ENCODE data around the gene PKNOX2. TPM values are rescaled to one million over a fixed set of nuclear protein-coding genes. Genes with fewer than 3 reads are reported as not detected.

The PKNOX2 gene
- total RNA-seq, 1 donor from 2014 or later: 7.6 TPM

DNA sequence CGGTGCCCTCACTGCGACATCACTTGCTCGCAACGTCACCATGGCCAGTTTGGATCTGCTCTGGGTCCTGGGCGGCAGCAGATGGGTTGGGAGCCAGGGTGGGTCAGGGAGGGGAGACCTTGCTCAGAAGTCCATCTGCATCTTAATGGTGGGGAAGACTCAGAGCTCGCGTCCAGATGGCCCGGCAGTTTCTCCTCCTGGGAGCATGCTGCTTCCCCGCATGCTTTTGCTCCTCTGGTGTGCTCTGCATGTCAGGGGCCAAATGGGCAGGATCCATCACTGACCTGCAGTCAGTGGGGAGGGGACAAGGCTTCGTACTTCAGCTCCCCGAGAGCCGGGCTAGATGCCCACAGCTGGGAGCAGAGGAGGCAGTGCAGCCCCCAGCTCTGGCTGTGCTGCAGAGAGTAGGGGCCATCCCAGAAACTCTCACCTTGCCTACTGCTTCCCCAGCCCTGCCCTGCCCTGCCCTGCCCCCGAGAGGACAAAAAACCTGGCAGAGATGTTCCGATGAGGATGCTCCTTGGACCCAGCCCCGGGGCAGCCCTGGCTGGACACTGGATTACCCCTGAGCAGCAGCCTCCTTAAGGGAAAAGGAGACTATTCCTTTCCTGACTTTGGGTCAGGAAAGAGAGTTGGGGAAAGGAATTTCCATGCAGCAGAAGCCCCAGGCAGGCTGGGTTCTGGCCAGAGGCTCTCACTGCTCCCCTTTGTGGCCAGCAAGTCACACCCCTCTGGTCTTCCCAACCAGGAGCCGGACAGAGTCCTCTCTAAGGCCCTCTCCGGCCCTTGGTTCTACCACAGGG lies 149.9 kb downstream of the PKNOX2 start:
- DNase-seq (peak; percentile 40), ATAC-seq (peak; percentile 59)
- intact Hi-C loops (cut with micrococcal nuclease): no loop called here

DNA sequence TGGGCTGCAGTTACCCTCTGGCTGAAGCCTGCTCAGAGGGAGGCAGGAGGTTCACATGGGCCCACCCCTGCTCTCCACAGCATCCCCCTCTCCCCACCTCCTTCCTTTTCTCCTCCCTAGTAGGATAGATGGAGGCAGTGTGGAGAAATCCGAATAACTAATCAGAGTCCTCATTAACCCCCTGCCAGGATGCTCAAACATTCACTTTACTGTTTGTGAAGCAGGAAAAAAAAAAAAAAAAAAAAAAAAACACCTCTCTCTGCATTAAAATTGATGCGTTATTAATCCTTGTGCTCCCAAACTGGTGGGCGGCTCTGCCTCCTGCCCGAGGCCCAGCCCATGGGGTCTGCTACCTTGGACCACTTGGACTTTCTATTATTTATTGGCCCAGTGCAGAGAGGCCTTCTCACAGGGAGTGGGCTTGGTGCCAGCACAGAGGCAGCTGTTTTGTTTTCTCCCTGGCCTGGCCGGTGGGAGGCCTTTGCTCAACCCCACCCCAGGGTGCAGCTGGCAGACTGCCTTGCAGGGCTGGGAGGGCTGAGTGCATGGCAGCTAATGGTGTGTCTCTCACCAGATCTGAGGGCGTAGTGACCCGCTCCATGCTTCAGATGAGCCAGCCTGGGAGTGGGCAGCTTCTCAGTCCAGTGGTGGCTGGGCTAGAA lies 150.7 kb downstream of the PKNOX2 start:
- peak; percentile 79 for ATAC-seq
- intact Hi-C loops (cut with micrococcal nuclease): no loop called here

DNA sequence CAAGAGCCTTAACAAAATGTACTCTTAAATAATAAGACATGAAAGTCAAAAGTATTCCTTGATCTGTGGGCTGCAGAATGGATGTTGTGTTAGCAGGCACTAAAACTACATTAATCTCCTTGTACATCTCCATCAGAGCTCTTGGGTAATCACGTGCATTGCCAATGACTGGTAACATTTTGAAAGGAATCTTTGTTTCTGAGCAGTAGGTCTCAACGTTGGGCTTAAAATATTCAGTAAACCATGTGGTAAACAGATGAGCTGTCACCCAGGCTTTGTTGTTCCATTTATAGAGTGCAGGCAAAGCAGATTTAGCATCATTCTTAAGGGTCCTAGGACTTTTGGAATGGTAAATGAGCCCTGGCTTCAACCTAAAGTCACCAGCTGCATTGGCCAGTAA lies 152.9 kb downstream of the PKNOX2 start:
- DNase-seq (no peak), ATAC-seq (no peak)
- intact Hi-C loops (cut with micrococcal nuclease): no loop called here

More for the DNA sequence above, 150.7 kb downstream of the PKNOX2 start:
- peak; percentile 74 for DNase-seq

DNA sequence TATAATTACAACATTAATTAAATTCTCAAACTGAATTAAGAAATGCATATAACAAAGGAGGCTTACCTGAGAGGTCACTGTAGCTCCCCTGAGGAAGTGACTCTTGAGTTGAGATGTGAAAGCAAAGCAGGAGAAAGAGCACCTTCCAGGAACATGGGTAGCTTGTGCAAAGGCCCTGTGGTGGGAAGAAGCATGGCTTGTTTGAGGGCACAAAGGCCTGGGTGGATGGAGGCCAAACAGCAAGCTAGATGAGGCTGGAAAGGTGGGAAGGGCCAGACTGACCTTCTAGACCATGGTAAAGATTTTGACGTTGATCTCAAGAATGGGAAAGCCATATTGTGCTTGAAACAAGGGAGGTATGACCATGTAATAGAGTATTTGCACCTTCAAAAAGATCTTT lies 155.1 kb downstream of the PKNOX2 start:
- intact Hi-C loops (cut with micrococcal nuclease): no loop called here
- ATAC-seq: no peak

DNA sequence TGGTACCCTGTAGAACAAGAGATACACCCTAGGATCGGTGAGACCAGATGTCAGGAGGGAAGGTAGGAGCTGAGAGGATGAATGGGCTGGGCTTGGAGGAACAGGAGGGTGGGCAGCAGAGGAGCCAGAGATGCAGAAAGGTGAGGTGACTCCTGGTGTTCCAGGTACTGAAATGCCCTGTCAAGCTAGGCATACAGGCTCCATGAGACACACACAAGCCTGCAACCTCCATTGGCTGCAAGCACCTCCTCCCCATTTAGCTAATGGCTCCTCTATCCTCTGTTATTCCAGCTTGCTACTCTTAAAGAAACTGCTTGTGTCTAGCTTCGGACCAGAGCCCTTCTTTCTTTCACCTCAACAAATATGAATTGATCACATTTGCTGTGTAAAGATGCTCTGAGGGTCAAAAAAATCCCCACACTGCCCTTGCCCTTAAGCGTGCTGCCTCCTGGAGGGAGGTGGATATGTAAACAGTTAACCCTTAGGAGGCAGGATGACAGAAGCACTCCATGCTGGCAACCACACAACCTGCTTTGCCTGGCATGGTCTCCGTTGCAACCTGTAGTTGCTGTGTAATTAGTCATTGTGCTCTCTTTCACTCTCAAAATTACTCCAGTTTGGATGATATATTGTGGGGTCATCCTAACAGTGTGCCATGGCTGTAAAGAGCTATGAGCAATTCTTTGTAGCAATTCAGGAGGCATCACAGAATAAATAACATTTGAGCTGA lies 156.0 kb downstream of the PKNOX2 start:
- ATAC-seq (no peak), DNase-seq (no peak)
- intact Hi-C loops (cut with micrococcal nuclease): no loop called here

More for the DNA sequence above, 155.1 kb downstream of the PKNOX2 start:
- no peak for DNase-seq

DNA sequence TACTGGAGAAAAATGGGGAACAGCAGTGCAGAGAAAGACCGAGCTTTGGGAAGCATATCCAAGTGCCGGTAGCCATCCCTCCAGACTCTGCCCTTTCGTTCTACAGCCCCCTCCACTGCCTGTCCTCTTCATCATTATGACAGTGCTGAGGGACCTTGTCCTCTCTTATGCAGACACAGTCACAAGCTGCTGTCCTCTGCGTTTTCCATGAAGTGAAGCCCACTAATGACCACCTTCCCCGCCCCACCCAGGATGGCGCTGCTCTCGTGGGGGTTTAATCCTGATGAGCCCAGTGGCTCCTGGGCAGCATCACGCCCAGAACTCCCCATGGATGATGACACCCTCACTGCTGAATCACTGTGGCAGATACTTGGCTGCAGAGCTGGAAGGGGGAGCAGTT lies 157.7 kb downstream of the PKNOX2 start:
- intact Hi-C loops (cut with micrococcal nuclease): no loop called here
- DNase-seq: no peak
- ATAC-seq: no peak

DNA sequence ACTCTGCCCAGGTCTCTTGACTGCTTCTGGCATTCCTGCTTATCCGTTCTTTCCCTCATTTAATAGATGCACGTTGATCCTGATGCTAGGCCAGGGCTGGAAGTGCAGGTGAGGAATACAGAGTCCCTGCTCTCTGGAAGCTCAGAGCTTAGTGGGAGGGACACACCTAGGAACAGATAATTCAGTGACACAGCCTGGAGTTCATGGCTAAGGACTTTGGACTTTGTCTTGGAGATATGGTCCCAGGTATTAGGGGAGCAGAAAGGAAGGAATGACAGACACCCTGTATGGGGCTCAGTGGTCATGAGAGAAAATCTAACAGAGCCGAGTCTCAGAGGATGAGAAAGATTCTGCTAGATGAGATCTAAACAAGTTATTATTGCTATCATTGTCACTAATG lies 160.6 kb downstream of the PKNOX2 start:
- ATAC-seq (no peak), DNase-seq (no peak)
- intact Hi-C loops (cut with micrococcal nuclease): no loop called here

DNA sequence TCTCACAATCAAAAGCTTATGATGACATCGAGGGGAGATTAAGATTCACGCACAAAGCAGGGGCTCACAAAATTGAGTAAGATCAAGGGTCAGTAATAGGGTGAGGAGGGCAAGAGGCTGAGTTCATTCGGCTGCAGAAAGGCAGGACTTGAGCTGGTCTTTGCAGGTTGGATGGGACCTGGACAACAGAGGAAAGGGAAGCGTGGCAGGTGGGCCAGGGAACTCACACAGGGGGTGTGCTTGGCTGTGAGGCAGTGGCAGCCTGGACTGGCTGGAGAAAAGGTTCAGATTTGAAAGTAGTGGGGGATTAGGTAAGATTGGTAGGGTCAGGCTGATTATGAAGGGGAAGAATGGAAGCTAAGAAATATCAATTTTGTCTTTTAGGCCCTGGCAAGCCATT lies 161.6 kb downstream of the PKNOX2 start:
- no peak for ATAC-seq
- intact Hi-C loops (cut with micrococcal nuclease): no loop called here
- DNase-seq: no peak

DNA sequence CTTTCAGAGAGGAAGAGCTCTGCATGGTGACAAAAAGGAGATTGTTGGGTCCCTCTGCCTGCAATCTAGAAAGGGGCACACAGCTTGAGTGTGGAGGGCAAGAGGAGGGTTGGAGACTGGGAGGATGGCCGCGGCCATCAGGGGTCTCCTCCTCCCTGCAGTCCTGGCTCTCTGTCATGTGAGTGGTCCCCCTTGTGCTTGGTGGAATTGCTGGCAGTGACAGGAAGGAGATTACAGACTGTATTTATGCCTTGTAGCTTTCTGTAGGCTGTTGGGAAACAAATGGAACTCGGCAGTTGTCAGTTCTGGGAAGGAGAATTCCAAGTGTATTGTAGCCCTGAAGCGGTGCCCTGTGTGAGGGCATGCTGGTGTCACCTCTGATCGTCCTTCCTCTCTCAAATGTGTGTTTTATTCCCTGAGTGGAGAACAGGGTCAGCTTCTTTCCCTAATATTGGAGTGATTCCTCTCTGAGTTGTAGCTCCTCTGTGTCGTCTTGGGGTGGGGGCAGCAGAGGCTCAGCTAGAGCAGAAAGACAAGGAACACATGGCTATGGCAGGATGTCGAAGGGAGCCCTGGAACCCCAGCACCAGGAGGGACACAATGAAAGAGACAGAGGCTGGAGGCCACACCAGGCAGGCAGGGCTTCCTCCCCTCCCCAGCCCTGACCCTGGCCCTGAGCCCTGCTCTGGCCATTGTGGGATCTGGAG lies 163.1 kb downstream of the PKNOX2 start:
- intact Hi-C loops (cut with micrococcal nuclease): no loop called here
- ATAC-seq: no peak
- no peak for DNase-seq

DNA sequence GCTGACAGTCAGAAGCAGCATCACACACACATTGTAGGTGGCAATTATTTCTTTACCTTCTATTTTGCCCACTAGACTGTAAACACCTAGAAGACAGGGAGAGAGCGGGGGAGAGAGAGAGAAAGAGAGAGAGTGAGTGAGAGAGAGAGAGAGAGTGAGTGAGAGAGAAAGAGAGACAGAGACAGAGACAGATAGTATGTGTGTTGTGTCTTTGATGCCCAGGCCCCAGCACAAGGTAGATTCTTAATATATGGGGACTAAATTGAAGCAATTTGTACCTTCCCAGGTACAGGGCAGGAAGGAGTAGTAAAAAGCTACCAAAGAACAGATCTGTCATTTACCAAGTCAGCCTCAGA lies 163.7 kb downstream of the PKNOX2 start:
- intact Hi-C loops (cut with micrococcal nuclease): no loop called here
- ATAC-seq (no peak), DNase-seq (no peak)

DNA sequence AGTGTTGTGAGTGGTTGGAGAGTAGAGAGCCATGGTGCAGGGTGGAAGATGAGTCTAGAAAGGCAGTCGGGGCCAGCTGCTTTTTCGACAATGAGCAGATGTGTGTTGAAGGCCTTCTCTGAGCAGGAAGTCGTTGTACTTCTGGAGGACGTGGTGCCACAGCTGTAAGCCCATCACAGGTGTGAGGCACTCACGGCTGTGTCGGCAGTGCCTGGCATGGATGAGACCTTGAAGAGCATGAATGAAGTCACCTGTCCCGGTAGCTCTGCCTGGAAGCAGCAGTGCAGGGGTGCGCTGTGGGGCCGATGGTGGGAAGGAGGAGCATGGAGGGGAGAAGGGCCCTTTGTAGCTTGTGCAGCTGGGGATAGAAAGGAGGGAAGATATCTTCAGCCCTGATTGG lies 165.2 kb downstream of the PKNOX2 start:
- DNase-seq (no peak), ATAC-seq (no peak)
- intact Hi-C loops (cut with micrococcal nuclease): no loop called here

DNA sequence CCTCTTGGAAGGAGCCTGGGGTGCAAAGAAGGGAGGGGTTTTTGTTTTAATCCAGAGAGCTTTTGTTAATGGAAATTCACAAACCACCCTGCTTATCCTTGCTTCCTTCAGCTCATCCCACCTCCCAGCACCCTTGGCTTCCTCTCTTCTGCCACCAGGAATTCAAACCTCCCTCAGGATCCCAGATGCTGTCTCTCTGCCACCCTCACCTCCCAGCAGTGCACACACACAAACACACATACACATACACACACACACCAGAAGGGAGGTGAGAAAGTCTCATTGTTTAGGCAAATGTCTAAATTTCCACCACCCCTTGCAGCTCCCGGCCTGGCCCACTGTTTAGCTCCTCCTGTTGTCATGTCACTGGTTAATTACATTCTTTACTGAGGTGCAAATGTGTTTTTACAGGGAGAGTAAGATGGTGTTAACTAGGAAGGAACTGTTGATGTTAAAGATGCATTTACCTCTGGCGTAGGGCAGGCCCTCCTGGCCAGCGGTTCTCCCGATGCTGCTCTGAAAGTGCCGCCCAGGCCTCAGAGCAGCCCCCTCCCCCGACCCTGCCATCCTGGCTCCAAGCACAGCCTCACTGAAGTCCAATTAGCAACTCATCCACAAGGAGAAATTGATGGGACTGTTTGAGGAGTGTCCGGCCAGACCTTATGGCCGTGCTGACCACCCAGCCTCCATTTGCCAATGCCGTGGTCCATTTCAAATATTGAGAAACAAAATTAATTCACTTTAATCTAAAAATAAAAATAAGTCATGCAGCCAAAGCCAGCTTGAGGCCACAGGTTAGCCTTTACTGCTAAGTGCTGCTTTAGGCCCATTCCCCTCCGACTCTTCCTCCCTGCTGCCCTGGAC lies 166.1 kb downstream of the PKNOX2 start:
- DNase-seq (no peak), ATAC-seq (no peak)
- intact Hi-C loops (cut with micrococcal nuclease): no loop called here

DNA sequence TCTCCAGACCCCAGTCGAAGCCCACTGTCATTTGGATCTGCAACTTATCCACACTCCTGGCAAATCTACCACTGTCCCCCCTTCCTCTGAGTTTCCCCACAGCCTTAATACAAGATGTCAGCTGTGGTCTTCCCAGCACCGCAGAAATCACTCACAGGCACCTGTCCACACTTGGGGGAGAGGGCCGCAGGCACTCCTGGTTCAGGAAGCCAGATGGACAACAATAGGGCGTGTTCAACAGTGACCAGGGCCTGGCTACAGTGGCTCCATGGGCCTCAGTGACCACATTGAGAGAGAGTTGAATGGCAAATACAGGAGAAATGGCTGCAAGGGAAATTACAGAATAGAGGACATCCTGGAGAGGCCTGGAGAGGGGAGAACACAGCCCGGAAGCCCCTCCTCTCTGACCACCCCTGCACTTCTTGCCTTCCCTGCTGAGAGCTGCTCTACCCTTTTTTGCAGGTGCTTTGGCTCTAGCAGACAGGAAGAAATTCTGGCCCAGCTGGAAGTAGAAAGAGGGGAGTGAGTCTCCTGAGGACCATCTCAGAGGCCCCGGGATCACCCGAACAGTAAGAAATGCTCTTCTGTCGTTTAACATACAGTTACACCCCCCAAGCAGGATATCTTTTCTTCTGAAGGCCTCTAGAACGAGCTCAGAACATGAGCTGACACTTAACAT lies 166.9 kb downstream of the PKNOX2 start:
- no peak for DNase-seq
- no peak for ATAC-seq
- intact Hi-C loops (cut with micrococcal nuclease): no loop called here

DNA sequence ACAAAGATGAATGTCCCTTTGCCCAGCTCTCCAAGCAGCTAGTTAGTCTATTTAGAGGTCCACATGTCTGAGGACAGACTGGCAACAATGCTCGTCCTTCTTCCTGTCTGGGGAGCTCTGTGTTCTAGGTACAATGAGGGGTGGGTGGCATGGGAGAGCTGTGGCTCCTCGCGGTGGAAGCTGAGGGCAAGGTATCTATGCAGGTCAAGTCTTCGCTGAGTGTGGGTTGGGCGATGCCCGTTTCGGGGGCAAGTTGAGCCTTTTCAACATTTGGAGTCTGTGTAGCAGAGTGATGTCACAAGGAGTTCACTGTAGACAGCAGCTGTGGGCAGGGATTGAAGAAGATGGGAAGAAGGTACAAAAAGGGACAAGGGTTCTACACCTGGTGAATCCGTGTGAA lies 168.3 kb downstream of the PKNOX2 start:
- ATAC-seq (no peak), DNase-seq (no peak)
- intact Hi-C loops (cut with micrococcal nuclease): no loop called here

DNA sequence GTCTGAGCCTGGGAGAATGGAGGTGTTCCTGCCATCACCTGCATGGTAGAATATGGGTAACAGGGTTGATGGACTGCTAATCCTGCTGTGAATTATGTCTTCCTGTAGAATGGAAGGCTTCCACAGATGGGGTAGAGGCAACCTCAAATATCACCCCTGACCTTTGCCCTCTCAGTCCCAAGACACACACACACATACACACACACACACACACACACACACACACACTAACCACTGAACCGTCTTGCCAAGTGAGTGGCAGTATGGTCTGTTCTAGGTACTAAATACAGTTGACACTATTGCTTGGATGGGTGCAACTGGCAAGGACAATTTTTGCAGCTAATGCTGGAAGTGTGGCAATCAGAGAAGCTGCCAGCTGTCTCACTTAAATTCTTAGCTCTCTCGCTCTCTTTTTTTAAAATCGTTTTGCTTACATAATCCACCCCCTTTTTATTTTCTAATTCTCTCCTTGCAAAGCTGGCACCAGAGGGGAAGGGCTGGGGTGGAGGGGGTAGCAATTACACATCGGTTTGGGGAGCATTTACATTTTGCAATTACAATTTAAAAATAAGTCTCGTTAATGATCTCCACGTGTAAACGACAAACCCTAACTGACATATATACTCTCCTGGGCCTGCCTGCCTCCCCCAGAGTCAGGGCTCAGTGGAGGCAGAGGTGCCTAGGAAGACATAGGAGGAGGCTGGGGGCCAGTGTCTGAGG lies 169.0 kb downstream of the PKNOX2 start:
- DNase-seq (no peak), ATAC-seq (no peak)
- intact Hi-C loops (cut with micrococcal nuclease): no loop called here

DNA sequence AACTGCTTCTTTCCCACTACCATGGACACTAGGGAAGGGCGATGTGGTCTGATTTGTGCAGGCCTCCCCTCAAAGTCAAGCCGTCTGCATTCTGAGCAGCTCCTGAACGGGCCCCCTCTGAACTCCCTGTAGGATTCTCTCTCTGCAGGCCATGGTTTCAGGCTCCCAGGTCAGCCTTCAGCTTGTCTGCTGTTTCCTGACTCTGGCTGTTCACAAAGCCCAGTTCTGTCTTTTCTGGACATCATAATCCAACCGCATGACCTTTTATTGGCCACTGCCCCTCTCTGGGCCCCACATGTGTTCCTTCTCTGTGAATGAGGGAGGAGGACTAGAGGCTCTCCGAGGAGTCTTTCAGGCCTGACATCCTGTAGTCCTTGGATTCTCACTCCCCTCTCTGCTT lies 170.6 kb downstream of the PKNOX2 start:
- no peak for ATAC-seq
- no peak for DNase-seq
- intact Hi-C loops (cut with micrococcal nuclease): no loop called here

All from left ventricle myocardium superior (tissue), 1 donor.